SK-N-SH (cell line): Measurements from ENCODE around the gene COQ9. TPM values are rescaled to one million over a fixed set of nuclear protein-coding genes. Genes with fewer than 3 reads are reported as not detected.

Experiments
- CTCF ChIA-PET: fragments of 300-600, 350-600 bp; formaldehyde crosslinking; extraction: SDS; loops from one replicate; lab custom pipeline; 2021; lab: Yijun Ruan, JAX
- POLR2A ChIA-PET: fragments of 350-600 bp; sonication (Branson Sonifier 250); formaldehyde crosslinking; extraction: SDS; loops from one replicate; lab custom pipeline; 2020; ENCODE audit warnings: antibody characterized with exemption, inconsistent platforms; lab: Yijun Ruan, JAX
- DNase-seq: peaks from one replicate; pipeline ENCODE4 v3.0.0; 2012
- H2AFZ ChIP-seq: fragments of 200-600 bp; sonication (generic); 2 replicates; pipeline ENCODE4 v1.8.1; 2016; ENCODE audit warnings: antibody characterized with exemption, mild to moderate bottlenecking, low read depth
- H3F3A ChIP-seq: fragments of 200-600 bp; sonication (generic); replicated peaks from 2 replicates; pipeline ENCODE3; 2016; ENCODE audit warnings: antibody characterized with exemption, mild to moderate bottlenecking; ENCODE audit not compliant: insufficient read depth
- H3K27ac ChIP-seq, 2 experiments: fragments of 200-500 bp in 1 of 2; fragments of 200-600 bp in 1 of 2; sonication (Bioruptor generic) in 1 of 2; sonication (generic), shearing (Covaris generic) in 1 of 2; 2 replicates each; pipeline versions ENCODE4 v1.5.1 to v1.6.1; 2014 to 2016; ENCODE audit warnings: low read depth in 2 of 2, inconsistent platforms in 1 of 2, low read length in 1 of 2, mild to moderate bottlenecking in 1 of 2, mixed read lengths in 1 of 2
- H3K27me3 ChIP-seq: fragments of 200-600 bp; sonication (generic), shearing (Covaris generic); 2 replicates; pipeline ENCODE4 v1.6.1; 2016; ENCODE audit warnings: mixed run types; ENCODE audit not compliant: insufficient read depth
- H3K36me3 ChIP-seq, 2 experiments: fragments of 200-500 bp in 1 of 2; fragments of 200-600 bp in 1 of 2; sonication (Bioruptor generic) in 1 of 2; sonication (generic) in 1 of 2; replicated peaks in 1 of 2; 2 replicates each; pipeline versions ENCODE3 to v1.5.1; 2014 to 2016; ENCODE audit warnings: low read length in 1 of 2, mild to moderate bottlenecking in 1 of 2; ENCODE audit not compliant: insufficient read depth in 2 of 2, control insufficient read depth in 1 of 2
- H3K4me1 ChIP-seq, 2 experiments: fragments of 200-500 bp in 1 of 2; fragments of 200-600 bp in 1 of 2; sonication (Bioruptor generic) in 1 of 2; sonication (generic), shearing (Covaris generic) in 1 of 2; 2 replicates each; pipeline versions ENCODE4 v1.5.1 to v1.6.1; 2014 to 2016; ENCODE audit warnings: low read depth in 1 of 2, low read length in 1 of 2, mixed run types in 1 of 2; ENCODE audit not compliant: insufficient read depth in 2 of 2, control insufficient read depth in 1 of 2
- H3K4me2 ChIP-seq: fragments of 200-600 bp; sonication (generic), shearing (Covaris generic); 2 replicates; pipeline ENCODE4 v1.6.1; 2017; ENCODE audit warnings: mixed run types
- H3K4me3 ChIP-seq, 2 experiments: fragments of 200-500 bp in 1 of 2; fragments of 200-600 bp in 1 of 2; sonication (Bioruptor generic) in 1 of 2; sonication (generic), shearing (Covaris generic) in 1 of 2; 2 replicates each; pipeline versions ENCODE4 v1.5.1 to v1.8.1; 2014 to 2016; ENCODE audit warnings: low read depth in 2 of 2, inconsistent platforms in 1 of 2, low read length in 1 of 2, mild to moderate bottlenecking in 1 of 2, mixed read lengths in 1 of 2, moderate library complexity in 1 of 2
- H3K79me2 ChIP-seq: fragments of 200-600 bp; sonication (generic); 2 replicates; pipeline ENCODE4 v1.8.1; 2017; ENCODE audit warnings: mild to moderate bottlenecking; ENCODE audit not compliant: insufficient read depth
- H3K9ac ChIP-seq: fragments of 200-600 bp; sonication (generic); 2 replicates; pipeline ENCODE4 v1.6.1; 2017; ENCODE audit warnings: mixed run types
- H3K9me2 ChIP-seq: fragments of 200-600 bp; sonication (generic); 2 replicates; pipeline ENCODE4 v1.6.1; 2017; ENCODE audit warnings: mixed run types
- H3K9me3 ChIP-seq: fragments of 200-600 bp; sonication (generic); 2 replicates; pipeline ENCODE4 v1.6.1; 2017; ENCODE audit warnings: mixed run types, mild to moderate bottlenecking, moderate library complexity
- H4K20me1 ChIP-seq: fragments of 200-600 bp; sonication (generic); 2 replicates; pipeline ENCODE4 v1.6.1; 2017; ENCODE audit warnings: mild to moderate bottlenecking, mixed run types; ENCODE audit not compliant: insufficient read depth
- CHD2 ChIP-seq: fragments of 150-350 bp; IDR thresholded peaks from 2 replicates; pipeline ENCODE4 v1.6.1; 2018; ENCODE audit warnings: low read length; ENCODE audit not compliant: partially characterized antibody
- EZH2phosphoT487 ChIP-seq: fragments of 200-600 bp; sonication (generic); IDR thresholded peaks from 2 replicates; pipeline ENCODE4 v1.6.1; 2017; ENCODE audit warnings: low read depth, mixed run types, mild to moderate bottlenecking, antibody characterized with exemption, moderate library complexity, borderline replicate concordance
- FOXJ3 ChIP-seq: sonication (generic); formaldehyde crosslinking; IDR thresholded peaks from 2 replicates; pipeline ENCODE4 v1.5.1; 2020; ENCODE audit warnings: mild to moderate bottlenecking, missing genetic modification reagents
- GATA2 ChIP-seq: sonication (generic); formaldehyde crosslinking; IDR thresholded peaks from 2 replicates; pipeline ENCODE4 v1.5.0; 2020; ENCODE audit warnings: mild to moderate bottlenecking, missing genetic modification reagents
- NFIC ChIP-seq: IDR thresholded peaks from 2 replicates; pipeline ENCODE4 v1.4.0; 2012; ENCODE audit warnings: borderline replicate concordance
- POLR2AphosphoS5 ChIP-seq: IDR thresholded peaks from 2 replicates; pipeline ENCODE4 v1.6.1; 2012; ENCODE audit warnings: low read depth, low read length
- RXRA ChIP-seq: IDR thresholded peaks from 2 replicates; pipeline ENCODE4 v1.4.0; 2012; ENCODE audit warnings: low read depth, mild to moderate bottlenecking, borderline replicate concordance
- TAF1 ChIP-seq: IDR thresholded peaks from 2 replicates; pipeline ENCODE4 v1.6.1; 2012; ENCODE audit warnings: low read depth, mild to moderate bottlenecking, low read length, moderate library complexity, borderline replicate concordance
- WGBS: methylation state at CpG from one replicate; pipeline ENCODE4 v1.1.6; 2017; ENCODE audit warnings: low lambda C conversion rate; 5-methylcytosine and 5-hydroxymethylcytosine counted together
- polyA plus RNA-seq, 3 experiments: library from polyadenylated mRNA; depleted of rRNA; stranded (reverse); fragments of >200 nt; gene quantifications; 2 replicates each; pipeline ENCODE4 v1.2.3, GENCODE V29; 2012
- TF ChIP-seq, protein P1 (sequence below): IDR thresholded peaks from 2 replicates; pipeline ENCODE4 v1.6.1; 2012; ENCODE audit warnings: mild to moderate bottlenecking, low read depth, low read length, moderate library complexity

Gene COQ9
- polyA plus RNA-seq, 1 of the 3 experiments (the other 2 are of a cell fraction), result 81.2 TPM

DNA sequence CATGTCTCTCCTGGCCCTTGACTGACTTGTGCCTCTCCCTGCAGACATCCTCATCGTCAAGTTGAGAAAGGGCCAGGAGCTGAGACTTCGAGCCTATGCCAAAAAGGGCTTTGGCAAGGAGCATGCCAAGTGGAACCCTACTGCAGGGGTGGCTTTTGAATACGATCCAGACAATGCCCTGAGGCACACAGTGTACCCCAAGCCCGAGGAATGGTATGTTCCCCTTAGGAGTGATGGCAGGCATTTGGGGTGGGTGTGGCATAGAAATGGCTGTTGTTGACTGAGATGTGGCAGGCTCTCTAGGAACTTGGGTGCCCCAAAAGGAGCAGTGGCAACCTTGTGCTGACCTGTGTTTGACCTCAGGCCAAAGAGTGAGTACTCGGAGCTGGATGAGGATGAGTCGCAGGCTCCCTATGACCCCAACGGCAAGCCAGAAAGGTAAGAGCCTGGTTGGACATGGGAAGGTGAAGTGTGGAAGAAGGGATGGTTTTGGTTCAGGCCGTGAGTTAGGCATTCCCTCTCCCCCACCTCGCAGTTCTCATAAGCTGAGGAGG, 22.7 kb downstream of the COQ9 start:
- H3K4me3 ChIP-seq, result no peak overlapping the region
- no peak overlapping the region for H3K9ac ChIP-seq
- CTCF ChIA-PET, result interaction anchor here (1.4 to 21.0 kb wide), 3 partner anchors 8 to 44 kb away, joined by 3 to 354 read pairs (median 10); partner anchors contain the start of gene POLR2C
- H2AFZ ChIP-seq, result no peak overlapping the region
- POLR2A ChIA-PET, result interaction anchor here (1.2 to 4.3 kb wide), 3 partner anchors 8 to 49 kb away, joined by 4 to 52 read pairs (median 12); partner anchors contain the start of gene POLR2C
- H3K79me2 ChIP-seq, result peaks cover 10% of the 10 kb centered on the region; the same call in 1 of the 2 replicates
- peaks cover 0 to 57% of the 10 kb centered on the region in 2 experiments; a peak in 2 of 4 replicates for H3K4me1 ChIP-seq
- peak; percentile 38 for DNase-seq
- H3K27ac ChIP-seq, result peak overlapping the region in 1 of 2 experiments; percentile 95; a peak in 2 of 4 replicates
- H4K20me1 ChIP-seq, result 0 out of 2 replicates have a peak, but pooled peaks cover 3% of the 10 kb centered on the region
- H3K36me3 ChIP-seq, result peaks cover 51 to 88% of the 10 kb centered on the region in 2 experiments
- WGBS, result 84% methylated on average over 9 of the region's 9 CpGs
- H3K27me3 ChIP-seq, result no peaks in the 10 kb centered on the region
- H3F3A ChIP-seq, result peaks cover 4% of the 10 kb centered on the region
- H3K9me3 ChIP-seq, result no peaks in the 10 kb centered on the region
- no peaks in the 10 kb centered on the region for H3K9me2 ChIP-seq
- no peak for TF ChIP-seq POLR2AphosphoS5
- no peak for TF ChIP-seq CHD2
- H3K4me2 ChIP-seq, result no peak overlapping the region

DNA sequence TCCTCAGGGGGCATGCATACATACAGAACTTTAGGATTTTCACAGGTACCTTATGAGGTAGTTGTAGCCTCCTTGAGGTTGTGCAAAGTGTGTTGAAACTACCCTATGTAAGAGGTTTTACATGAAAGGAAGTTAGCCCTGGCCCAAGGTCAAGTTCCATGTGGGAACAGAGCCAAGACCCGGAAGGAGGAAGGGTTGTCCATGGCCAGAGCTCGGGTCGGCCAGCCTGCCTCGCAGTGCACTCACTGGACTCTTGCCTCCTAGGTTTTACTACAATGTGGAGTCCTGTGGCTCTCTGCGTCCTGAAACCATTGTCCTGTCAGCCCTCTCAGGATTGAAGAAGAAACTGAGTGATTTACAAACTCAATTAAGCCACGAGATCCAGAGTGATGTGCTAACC, 23.4 kb downstream of the COQ9 start:
- Histone ChIP-seq H3K4me1 (peaks cover 0 to 60% of the 10 kb centered on the region in 2 experiments; a peak in 2 of 4 replicates), H3K27ac (peak overlapping the region in 1 of 2 experiments; percentile 95; a peak in 2 of 4 replicates), H3K36me3 (peaks cover 50 to 81% of the 10 kb centered on the region in 2 experiments), H3K4me3 (no peak overlapping the region), H2AFZ (no peak overlapping the region), H3K4me2 (no peak overlapping the region), H3F3A (peaks cover 4% of the 10 kb centered on the region), H3K9ac (no peak overlapping the region), H4K20me1 (0 out of 2 replicates have a peak, but pooled peaks cover 3% of the 10 kb centered on the region), H3K9me2 (no peaks in the 10 kb centered on the region), H3K27me3 (no peaks in the 10 kb centered on the region), H3K9me3 (no peaks in the 10 kb centered on the region), H3K79me2 (peaks cover 3% of the 10 kb centered on the region; the same call in 1 of the 2 replicates)
- CTCF ChIA-PET, result interaction anchor here (0.7 to 21.0 kb wide), 5 partner anchors 8 to 52 kb away, joined by 3 to 354 read pairs (median 9); partner anchors contain the start of gene POLR2C
- POLR2A ChIA-PET, result interaction anchor here (1.0 to 5.1 kb wide), 5 partner anchors 8 to 49 kb away, joined by 4 to 52 read pairs (median 12); partner anchors contain the start of genes DOK4 and POLR2C
- 50% methylated on average over 6 of the region's 6 CpGs for WGBS
- DNase-seq, result peak; percentile 45
- TF ChIP-seq CHD2 (no peak), GATA2 (CRISPR knock-in tag) (no peak), EZH2phosphoT487 (no peak), RXRA (no peak), NFIC (peak; percentile 16; the same call in 1 of the 2 replicates), TAF1 (no peak), FOXJ3 (CRISPR knock-in tag) (no peak)
- TF ChIP-seq, protein P1, sequence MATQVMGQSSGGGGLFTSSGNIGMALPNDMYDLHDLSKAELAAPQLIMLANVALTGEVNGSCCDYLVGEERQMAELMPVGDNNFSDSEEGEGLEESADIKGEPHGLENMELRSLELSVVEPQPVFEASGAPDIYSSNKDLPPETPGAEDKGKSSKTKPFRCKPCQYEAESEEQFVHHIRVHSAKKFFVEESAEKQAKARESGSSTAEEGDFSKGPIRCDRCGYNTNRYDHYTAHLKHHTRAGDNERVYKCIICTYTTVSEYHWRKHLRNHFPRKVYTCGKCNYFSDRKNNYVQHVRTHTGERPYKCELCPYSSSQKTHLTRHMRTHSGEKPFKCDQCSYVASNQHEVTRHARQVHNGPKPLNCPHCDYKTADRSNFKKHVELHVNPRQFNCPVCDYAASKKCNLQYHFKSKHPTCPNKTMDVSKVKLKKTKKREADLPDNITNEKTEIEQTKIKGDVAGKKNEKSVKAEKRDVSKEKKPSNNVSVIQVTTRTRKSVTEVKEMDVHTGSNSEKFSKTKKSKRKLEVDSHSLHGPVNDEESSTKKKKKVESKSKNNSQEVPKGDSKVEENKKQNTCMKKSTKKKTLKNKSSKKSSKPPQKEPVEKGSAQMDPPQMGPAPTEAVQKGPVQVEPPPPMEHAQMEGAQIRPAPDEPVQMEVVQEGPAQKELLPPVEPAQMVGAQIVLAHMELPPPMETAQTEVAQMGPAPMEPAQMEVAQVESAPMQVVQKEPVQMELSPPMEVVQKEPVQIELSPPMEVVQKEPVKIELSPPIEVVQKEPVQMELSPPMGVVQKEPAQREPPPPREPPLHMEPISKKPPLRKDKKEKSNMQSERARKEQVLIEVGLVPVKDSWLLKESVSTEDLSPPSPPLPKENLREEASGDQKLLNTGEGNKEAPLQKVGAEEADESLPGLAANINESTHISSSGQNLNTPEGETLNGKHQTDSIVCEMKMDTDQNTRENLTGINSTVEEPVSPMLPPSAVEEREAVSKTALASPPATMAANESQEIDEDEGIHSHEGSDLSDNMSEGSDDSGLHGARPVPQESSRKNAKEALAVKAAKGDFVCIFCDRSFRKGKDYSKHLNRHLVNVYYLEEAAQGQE, result no peak
